WTC11 (cell line): ENCODE results near the gene TSSK2. TPM values are rescaled to one million over a fixed set of nuclear protein-coding genes. Genes with fewer than 3 reads are reported as not detected.

Experiments
- ATAC-seq: fragments of 200-7000 bp; cut with Tn5 transposase; 2 replicates; pipeline ENCODE4 v1.10.0; 2021; ENCODE audit warnings: mild to moderate bottlenecking, moderate library complexity
- CTCF ChIA-PET: fragments of 300-600 bp; sonication (Branson Sonifier 250); formaldehyde crosslinking; loops from one replicate; lab custom pipeline; 2021; ENCODE audit warnings: antibody characterized with exemption; lab: Charles Lee
- POLR2A ChIA-PET: fragments of 350-600 bp; sonication (Branson Sonifier 250); formaldehyde crosslinking; loops from one replicate; lab custom pipeline; 2021; ENCODE audit warnings: antibody characterized with exemption; lab: Charles Lee
- DNase-seq: peaks from one replicate; pipeline ENCODE4 v3.0.0; 2021; ENCODE audit warnings: low spot score
- H3K27ac Mint-ChIP-seq: 2 replicates; pipeline ENCODE4 v1.8.0; 2021; ENCODE audit warnings: mixed read lengths
- H3K27me3 Mint-ChIP-seq: 2 replicates; pipeline ENCODE4 v1.8.0; 2021; ENCODE audit warnings: low read depth, mild to moderate bottlenecking, moderate library complexity, mixed read lengths
- H3K36me3 Mint-ChIP-seq: 2 replicates; pipeline ENCODE4 v1.8.0; 2021; ENCODE audit warnings: mixed read lengths
- H3K4me1 Mint-ChIP-seq: 2 replicates; pipeline ENCODE4 v1.8.0; 2022; ENCODE audit warnings: mixed read lengths
- H3K4me3 Mint-ChIP-seq: 2 replicates; pipeline ENCODE4 v1.8.0; 2021; ENCODE audit warnings: mild to moderate bottlenecking, moderate library complexity, mixed read lengths
- H3K9me3 Mint-ChIP-seq: 2 replicates; pipeline ENCODE4 v1.8.0; 2021; ENCODE audit warnings: mixed read lengths
- AR ChIP-seq: fragments of 250-450 bp; sonication (Bioruptor Pico); IDR thresholded peaks from 2 replicates; pipeline ENCODE4 v1.9.0; 2021; ENCODE audit warnings: mild to moderate bottlenecking
- ESRRA ChIP-seq: sonication (generic); formaldehyde crosslinking; IDR thresholded peaks from 2 replicates; pipeline ENCODE4 v1.8.1; 2022; ENCODE audit warnings: mild to moderate bottlenecking, missing genetic modification reagents, borderline replicate concordance
- GABPB1 ChIP-seq: sonication (generic); formaldehyde crosslinking; IDR thresholded peaks from 2 replicates; pipeline ENCODE4 v1.8.1; 2023; ENCODE audit warnings: mild to moderate bottlenecking, missing genetic modification reagents
- GTF2I ChIP-seq: fragments of 250-450 bp; sonication (Bioruptor Pico); conservative IDR thresholded peaks from 2 replicates; pipeline ENCODE4 v1.4.0; 2021; ENCODE audit warnings: mild to moderate bottlenecking
- HMGA2 ChIP-seq: fragments of 250-450 bp; sonication (Bioruptor Pico); IDR thresholded peaks from 2 replicates; pipeline ENCODE4 v1.4.0; 2021; ENCODE audit warnings: mild to moderate bottlenecking, moderate library complexity
- MLX ChIP-seq: sonication (generic); formaldehyde crosslinking; IDR thresholded peaks from 2 replicates; pipeline ENCODE4 v1.8.1; 2023; ENCODE audit warnings: mild to moderate bottlenecking, missing genetic modification reagents, moderate library complexity
- MYBL2 ChIP-seq: sonication (generic); formaldehyde crosslinking; IDR thresholded peaks from 2 replicates; pipeline ENCODE4 v1.8.1; 2023; ENCODE audit warnings: mild to moderate bottlenecking, moderate library complexity, missing genetic modification reagents
- NFYB ChIP-seq: sonication (generic); formaldehyde crosslinking; conservative IDR thresholded peaks from 2 replicates; pipeline ENCODE4 v1.8.0; 2022; ENCODE audit warnings: low read depth, missing genetic modification reagents
- PRRX2 ChIP-seq: fragments of 250-450 bp; sonication (Bioruptor Pico); IDR thresholded peaks from 2 replicates; pipeline ENCODE4 v1.8.0; 2021; ENCODE audit warnings: mild to moderate bottlenecking
- RORB ChIP-seq: fragments of 250-450 bp; sonication (Bioruptor Pico); IDR thresholded peaks from 2 replicates; pipeline ENCODE4 v1.9.0; 2021; ENCODE audit warnings: mild to moderate bottlenecking
- SP1 ChIP-seq: sonication (generic); formaldehyde crosslinking; conservative IDR thresholded peaks from 2 replicates; pipeline ENCODE4 v1.8.1; 2022; ENCODE audit warnings: missing genetic modification reagents
- TCF7 ChIP-seq: sonication (generic); formaldehyde crosslinking; IDR thresholded peaks from 2 replicates; pipeline ENCODE4 v1.8.0; 2022; ENCODE audit warnings: mild to moderate bottlenecking, low read depth, missing genetic modification reagents, moderate library complexity
- USF1 ChIP-seq: sonication (generic); formaldehyde crosslinking; IDR thresholded peaks from 2 replicates; pipeline ENCODE4 v1.8.0; 2022; ENCODE audit warnings: mild to moderate bottlenecking, missing genetic modification reagents
- ZNF416 ChIP-seq: fragments of 250-450 bp; sonication (Bioruptor Pico); IDR thresholded peaks from 2 replicates; pipeline ENCODE4 v1.9.0; 2021; ENCODE audit warnings: mild to moderate bottlenecking, inconsistent platforms
- ZNF423 ChIP-seq: fragments of 250-450 bp; sonication (Bioruptor Pico); IDR thresholded peaks from 2 replicates; pipeline ENCODE4 v2.1.2; 2022; ENCODE audit warnings: mild to moderate bottlenecking, moderate library complexity
- total RNA-seq: library from RNA; stranded (reverse); gene quantifications from 3 replicates; pipeline ENCODE4 v1.2.3, GENCODE V29; 2021
- TF ChIP-seq, protein P1 (sequence below): sonication (generic); formaldehyde crosslinking; IDR thresholded peaks from 2 replicates; pipeline ENCODE4 v1.8.1; 2022; ENCODE audit warnings: missing genetic modification reagents, borderline replicate concordance
- TF ChIP-seq, protein P2 (sequence below): sonication (generic); formaldehyde crosslinking; conservative IDR thresholded peaks from 2 replicates; pipeline ENCODE4 v1.8.1; 2023; ENCODE audit warnings: mild to moderate bottlenecking, low read depth, missing genetic modification reagents, moderate library complexity
- TF ChIP-seq, protein P3 (sequence below): fragments of 250-450 bp; sonication (Bioruptor Pico); IDR thresholded peaks from 2 replicates; pipeline ENCODE4 v1.9.0; 2021; ENCODE audit warnings: moderate library complexity, mild to moderate bottlenecking, inconsistent platforms, borderline replicate concordance
- TF ChIP-seq, protein P4 (sequence below): sonication (generic); formaldehyde crosslinking; IDR thresholded peaks from 2 replicates; pipeline ENCODE4 v1.8.0; 2022; ENCODE audit warnings: mild to moderate bottlenecking, missing genetic modification reagents

TSSK2 gene
- total RNA-seq, 1 experiment from 2014 or later: not detected

- no peak for TF ChIP-seq AR
- TF ChIP-seq, all 79 proteins: peak for 0
These were observed 33.0 kb upstream of the TSSK2 start (continued) for GRCh38 chr22:19098157-19098556.

GRCh38 chr22:19103880-19104821 lies 27.0 kb upstream of the TSSK2 start:
- no peak overlapping the region for H3K4me3 Mint-ChIP-seq
- H3K27ac Mint-ChIP-seq: peak overlapping the region; percentile 81
- ATAC-seq: no peak
- H3K36me3 Mint-ChIP-seq: no peaks in the 10 kb centered on the region
- no peaks in the 10 kb centered on the region for H3K9me3 Mint-ChIP-seq
- POLR2A ChIA-PET: interaction anchor here (0.7 kb wide), 4 partner anchors 11 to 319 kb away, joined by 3 to 8 read pairs (median 4); no protein-coding TSS in a partner anchor
- no peak for TF ChIP-seq ZNF416 (CRISPR knock-in tag)
- no peak for TF ChIP-seq ESRRA (CRISPR knock-in tag)
- TF ChIP-seq, protein P1, sequence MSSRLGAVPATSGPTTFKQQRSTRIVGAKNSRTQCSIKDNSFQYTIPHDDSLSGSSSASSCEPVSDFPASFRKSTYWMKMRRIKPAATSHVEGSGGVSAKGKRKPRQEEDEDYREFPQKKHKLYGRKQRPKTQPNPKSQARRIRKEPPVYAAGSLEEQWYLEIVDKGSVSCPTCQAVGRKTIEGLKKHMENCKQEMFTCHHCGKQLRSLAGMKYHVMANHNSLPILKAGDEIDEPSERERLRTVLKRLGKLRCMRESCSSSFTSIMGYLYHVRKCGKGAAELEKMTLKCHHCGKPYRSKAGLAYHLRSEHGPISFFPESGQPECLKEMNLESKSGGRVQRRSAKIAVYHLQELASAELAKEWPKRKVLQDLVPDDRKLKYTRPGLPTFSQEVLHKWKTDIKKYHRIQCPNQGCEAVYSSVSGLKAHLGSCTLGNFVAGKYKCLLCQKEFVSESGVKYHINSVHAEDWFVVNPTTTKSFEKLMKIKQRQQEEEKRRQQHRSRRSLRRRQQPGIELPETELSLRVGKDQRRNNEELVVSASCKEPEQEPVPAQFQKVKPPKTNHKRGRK (CRISPR knock-in tag): no peak
- TF ChIP-seq NFYB: no peak
- TF ChIP-seq RORB (CRISPR knock-in tag): no peak
- TF ChIP-seq MYBL2: no peak
- TF ChIP-seq SP1 (CRISPR knock-in tag): no peak
- TF ChIP-seq, protein P2, sequence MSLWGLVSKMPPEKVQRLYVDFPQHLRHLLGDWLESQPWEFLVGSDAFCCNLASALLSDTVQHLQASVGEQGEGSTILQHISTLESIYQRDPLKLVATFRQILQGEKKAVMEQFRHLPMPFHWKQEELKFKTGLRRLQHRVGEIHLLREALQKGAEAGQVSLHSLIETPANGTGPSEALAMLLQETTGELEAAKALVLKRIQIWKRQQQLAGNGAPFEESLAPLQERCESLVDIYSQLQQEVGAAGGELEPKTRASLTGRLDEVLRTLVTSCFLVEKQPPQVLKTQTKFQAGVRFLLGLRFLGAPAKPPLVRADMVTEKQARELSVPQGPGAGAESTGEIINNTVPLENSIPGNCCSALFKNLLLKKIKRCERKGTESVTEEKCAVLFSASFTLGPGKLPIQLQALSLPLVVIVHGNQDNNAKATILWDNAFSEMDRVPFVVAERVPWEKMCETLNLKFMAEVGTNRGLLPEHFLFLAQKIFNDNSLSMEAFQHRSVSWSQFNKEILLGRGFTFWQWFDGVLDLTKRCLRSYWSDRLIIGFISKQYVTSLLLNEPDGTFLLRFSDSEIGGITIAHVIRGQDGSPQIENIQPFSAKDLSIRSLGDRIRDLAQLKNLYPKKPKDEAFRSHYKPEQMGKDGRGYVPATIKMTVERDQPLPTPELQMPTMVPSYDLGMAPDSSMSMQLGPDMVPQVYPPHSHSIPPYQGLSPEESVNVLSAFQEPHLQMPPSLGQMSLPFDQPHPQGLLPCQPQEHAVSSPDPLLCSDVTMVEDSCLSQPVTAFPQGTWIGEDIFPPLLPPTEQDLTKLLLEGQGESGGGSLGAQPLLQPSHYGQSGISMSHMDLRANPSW (CRISPR knock-in tag): no peak
- TF ChIP-seq PRRX2 (CRISPR knock-in tag): no peak
- TF ChIP-seq USF1: no peak
- TF ChIP-seq, protein P3, sequence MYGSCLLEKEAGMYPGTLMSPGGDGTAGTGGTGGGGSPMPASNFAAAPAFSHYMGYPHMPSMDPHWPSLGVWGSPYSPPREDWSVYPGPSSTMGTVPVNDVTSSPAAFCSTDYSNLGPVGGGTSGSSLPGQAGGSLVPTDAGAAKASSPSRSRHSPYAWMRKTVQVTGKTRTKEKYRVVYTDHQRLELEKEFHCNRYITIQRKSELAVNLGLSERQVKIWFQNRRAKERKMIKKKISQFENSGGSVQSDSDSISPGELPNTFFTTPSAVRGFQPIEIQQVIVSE (CRISPR knock-in tag): no peak
- TF ChIP-seq, protein P4, sequence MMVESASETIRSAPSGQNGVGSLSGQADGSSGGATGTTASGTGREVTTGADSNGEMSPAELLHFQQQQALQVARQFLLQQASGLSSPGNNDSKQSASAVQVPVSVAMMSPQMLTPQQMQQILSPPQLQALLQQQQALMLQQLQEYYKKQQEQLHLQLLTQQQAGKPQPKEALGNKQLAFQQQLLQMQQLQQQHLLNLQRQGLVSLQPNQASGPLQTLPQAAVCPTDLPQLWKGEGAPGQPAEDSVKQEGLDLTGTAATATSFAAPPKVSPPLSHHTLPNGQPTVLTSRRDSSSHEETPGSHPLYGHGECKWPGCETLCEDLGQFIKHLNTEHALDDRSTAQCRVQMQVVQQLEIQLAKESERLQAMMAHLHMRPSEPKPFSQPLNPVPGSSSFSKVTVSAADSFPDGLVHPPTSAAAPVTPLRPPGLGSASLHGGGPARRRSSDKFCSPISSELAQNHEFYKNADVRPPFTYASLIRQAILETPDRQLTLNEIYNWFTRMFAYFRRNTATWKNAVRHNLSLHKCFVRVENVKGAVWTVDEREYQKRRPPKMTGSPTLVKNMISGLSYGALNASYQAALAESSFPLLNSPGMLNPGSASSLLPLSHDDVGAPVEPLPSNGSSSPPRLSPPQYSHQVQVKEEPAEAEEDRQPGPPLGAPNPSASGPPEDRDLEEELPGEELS: no peak
- no peak for TF ChIP-seq TCF7 (CRISPR knock-in tag)
- no peak for TF ChIP-seq GABPB1 (CRISPR knock-in tag)
- TF ChIP-seq GTF2I (CRISPR knock-in tag): no peak
- TF ChIP-seq MLX (CRISPR knock-in tag): no peak
- TF ChIP-seq ZNF423: no peak
- no peak for TF ChIP-seq HMGA2 (CRISPR knock-in tag)
- TF ChIP-seq, all 79 proteins: peak for 0
- no peak for DNase-seq
- H3K4me1 Mint-ChIP-seq: peaks cover 4% of the 10 kb centered on the region
- CTCF ChIA-PET: interaction anchor here (0.7 kb wide), 1 partner anchor 390 kb away, joined by 3 read pairs; no protein-coding TSS in a partner anchor
- no peaks in the 10 kb centered on the region for H3K27me3 Mint-ChIP-seq
